GM19193 (cell line): ENCODE data around the gene MGAT4B.

ENCODE experiments used
- POLR2A ChIP-seq: IDR thresholded peaks from 4 replicates; pipeline ENCODE4 v1.6.1; 2011; ENCODE audit not compliant: insufficient read depth, insufficient read length; ENCODE audit errors: extremely low read depth

Gene MGAT4B

DNA sequence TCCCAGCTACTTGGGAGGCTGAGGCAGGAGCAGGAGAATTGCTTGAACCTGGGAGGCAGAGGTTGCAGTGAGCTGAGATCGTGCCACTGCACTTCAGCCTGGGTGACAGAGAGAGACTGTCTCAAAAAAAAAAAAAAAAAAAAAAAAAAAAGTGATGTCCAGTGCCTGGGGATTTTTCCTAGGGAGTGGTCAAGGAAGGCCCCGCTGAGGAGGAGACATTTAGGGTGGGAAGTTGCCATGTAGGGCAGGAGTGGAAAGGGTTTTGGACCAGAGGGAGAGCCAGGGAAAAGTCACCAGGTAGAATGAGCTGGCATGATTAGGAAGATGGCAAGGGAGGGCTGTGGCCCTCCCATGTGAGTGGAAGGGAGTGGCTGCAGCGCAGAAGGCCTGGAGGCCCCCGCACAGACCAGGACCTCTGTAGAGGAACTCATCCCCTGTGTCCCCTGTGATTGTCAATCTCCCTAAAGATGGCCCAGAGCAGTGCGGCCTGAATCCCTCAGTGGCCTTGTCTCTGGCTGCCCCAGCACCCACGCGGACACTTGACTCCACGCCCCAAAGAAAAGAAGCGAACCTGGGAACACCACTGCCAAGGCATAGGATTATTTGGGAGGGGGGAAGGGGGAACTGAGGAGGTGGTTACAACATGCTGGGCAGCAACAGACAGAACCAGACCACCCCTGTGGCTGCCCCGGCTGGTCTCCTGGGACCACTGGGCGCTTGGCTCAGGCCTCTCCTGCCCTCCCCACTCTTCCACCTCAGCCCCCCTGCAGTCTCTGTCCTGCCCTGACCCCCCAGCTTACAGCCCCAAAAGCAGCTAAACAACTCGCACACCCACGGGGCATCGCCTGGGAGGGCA lies 11.5 kb upstream of the MGAT4B start:
- TF ChIP-seq POLR2A, result no peak

- no peak for TF ChIP-seq POLR2A
Observed at GRCh38 chr5:179817470-179817840, 10.8 kb upstream of the MGAT4B start.

GRCh38 chr5:179816796-179817469 lies 10.3 kb upstream of the MGAT4B start:
- TF ChIP-seq POLR2A, result peak; percentile 27

DNA sequence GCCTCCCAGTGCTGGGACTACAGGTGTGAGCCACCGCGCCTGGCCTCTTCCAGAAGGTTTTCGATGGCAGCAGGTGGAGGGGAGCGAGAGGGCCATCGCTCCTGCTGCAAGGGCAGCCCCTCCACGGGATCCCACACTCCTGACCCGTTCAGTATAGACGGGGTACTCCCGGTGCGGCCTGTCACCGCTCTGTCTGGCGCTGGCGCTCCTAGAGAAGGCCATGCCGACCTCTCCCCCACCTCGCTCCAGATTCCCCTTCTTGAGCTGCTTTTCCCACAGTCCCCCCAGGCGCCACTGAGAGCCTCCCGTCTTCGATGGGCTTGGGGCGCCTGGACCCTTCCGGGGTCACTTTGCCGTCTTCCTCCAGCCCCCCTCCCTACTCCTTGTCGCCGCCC lies 9.7 kb upstream of the MGAT4B start:
- no peak for TF ChIP-seq POLR2A

- no peak for TF ChIP-seq POLR2A
Observed at GRCh38 chr5:179815491-179816249, 9.0 kb upstream of the MGAT4B start.

DNA sequence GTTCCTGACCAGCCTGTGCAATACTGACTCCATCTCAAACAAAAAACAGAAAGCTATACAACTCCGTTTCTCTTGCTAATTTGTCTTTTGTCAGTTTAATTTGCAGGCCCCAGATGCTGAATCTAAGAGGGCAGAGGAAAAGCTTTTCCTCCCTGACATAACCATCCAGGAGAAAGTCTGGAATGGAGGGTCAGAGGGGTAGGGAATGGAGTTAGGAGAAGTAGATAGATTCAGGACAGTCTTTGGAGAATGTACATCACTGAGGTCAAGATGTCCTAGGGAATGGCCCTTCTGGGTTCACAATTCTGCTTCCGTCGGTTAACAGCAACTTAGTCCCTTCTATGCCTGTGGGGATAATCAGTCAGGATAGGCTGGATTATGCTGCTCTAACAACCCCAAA lies 7.4 kb upstream of the MGAT4B start:
- no peak for TF ChIP-seq POLR2A

DNA sequence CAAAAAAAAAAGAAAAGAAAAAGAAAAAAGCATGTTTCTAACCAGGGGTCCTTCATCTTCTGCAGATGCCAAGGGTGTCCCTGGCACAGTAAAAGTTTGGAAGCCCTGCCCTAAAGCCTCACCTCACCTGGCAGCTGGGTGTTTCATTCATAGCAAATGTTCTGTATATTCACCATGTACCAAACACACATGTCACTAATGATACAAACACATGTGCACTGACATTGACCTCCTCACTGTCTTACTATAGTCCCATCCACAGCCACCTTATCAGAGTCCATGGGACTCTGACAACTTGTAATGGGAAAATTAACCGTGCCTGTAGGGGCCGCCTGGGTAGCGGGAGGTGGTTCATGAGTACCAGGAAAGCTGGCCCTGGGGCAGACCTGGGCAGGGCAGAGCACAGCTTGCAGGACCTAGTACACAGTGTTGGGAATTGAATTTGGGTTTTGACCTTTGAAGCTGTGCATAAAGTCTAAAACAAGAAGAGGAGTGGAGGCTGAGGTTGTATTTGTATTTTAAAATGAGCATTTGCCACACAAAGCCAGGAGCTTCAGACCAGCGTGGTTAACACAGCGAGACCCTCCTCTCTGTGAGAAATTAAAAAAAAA lies 6.4 kb upstream of the MGAT4B start:
- TF ChIP-seq POLR2A, result no peak

DNA sequence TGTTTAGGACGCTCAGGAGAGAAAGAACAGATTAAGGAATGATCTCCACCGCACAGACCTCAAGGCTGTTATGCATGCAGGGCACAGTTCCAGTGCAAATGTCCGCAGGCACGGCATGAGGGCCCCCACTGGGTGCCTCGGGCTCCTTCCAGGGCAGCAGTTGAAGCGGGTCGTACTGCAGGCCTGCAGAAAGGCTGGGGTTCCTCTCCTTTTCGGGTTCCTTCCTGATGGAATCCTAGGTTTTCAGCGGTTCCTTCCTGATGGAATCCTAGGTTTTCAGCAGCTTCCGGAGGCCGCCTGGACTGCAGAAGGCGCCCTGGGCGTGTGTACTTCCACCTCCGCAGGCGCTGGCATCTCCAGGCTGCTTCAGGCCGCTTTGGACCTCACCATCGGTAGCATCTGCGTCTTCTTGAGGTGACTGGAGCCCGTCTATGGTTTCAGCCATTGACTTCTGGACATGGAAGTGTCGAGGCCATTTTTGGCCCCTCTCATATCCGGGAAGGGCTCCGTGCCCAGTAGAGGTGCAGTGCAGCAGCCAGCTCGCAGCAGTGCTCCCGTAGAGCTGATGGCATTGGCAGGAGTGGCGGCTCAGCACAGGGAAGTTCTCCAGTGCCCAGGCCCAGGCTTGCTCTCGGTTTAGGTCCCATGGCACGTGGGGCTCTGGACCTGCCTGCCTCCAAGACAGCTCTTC lies 5.6 kb upstream of the MGAT4B start:
- no peak for TF ChIP-seq POLR2A

- no peak for TF ChIP-seq POLR2A
Observed at GRCh38 chr5:179805529-179806249, 977 bp downstream of the MGAT4B start.

- TF ChIP-seq POLR2A, result no peak
Observed at GRCh38 chr5:179805070-179805528, 1.6 kb downstream of the MGAT4B start.

- no peak for TF ChIP-seq POLR2A
Observed at GRCh38 chr5:179804555-179804947, 2.1 kb downstream of the MGAT4B start.

DNA sequence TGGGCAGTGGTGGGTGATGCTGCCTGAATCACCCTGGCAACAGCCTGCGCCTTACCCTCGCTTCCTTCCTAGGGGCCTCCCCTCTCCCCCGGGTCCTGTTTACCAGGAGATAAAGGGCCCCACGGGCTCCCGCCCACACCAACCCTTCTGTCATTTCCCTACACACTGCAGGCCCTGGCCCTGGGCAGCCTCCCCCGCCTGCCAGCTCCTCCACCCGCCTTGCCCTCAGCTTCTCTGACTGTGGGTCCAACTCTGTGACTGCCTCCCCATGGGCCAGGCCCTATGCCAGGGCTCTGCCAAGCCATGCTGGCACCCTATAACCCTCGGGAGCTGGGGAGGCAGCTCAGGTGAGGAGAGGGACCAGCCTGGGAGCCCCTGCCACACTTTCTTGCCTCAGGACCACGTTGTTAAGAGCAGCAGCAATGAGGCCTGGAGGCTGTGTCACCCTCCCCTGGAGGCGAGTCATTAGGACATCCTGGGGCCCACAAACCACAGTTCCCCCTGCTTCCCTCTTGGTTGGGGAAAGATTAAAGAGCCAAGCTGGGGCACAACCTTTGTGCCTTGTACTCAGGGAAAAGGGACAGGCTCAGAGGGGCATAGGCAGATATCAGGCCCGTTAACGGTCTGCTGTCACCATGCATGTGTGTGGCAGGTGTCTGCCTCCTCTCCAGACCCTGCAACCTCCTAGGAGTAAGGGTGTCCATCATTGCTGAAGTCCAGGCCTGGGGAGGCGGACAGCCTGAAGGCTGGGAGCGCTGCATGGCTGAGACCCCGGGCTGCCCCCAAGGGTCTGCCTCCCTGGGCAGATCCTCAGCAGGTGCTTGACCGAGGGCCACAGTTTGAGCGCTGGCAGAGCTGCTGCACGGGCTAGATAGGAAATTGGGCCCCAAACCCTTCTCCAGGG lies 2.8 kb downstream of the MGAT4B start:
- TF ChIP-seq POLR2A, result no peak
